ENCODE results near the gene WASF2. TPM values are rescaled to one million over a fixed set of nuclear protein-coding genes. Genes with fewer than 3 reads are reported as not detected.
A peak's percentile ranks its signal among the peaks of the same experiment; 100 is the strongest.
"Not testable (repeated sequence)": the region's sequence is repeated elsewhere in the genome, so short reads cannot be mapped to it uniquely, and the experiment has no call there.

The WASF2 gene
- total and polyA plus RNA-seq, 11 donors, result 14.2 to 103 (median 47.9) TPM

DNA sequence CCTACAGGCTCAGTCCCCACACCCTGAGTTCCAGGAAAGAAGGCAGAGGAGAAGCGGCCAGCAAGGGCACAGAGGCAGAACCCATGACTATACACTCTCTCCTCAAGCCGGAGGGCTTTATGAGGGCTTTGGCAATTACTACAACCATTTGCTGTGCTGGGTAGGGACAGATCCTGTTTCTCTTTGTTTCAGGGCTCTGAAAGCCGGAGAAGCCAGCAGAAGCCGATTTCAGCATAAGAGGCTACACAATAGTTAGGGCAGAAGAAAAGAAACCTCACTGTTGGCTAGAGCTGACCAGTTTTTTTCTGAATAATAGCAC is 83.6 kb downstream of the WASF2 start:
- Histone ChIP-seq H3K4me3 (no peak overlapping the region), H3K36me3 (peaks cover 0 to 54% (median 48%) of the 10 kb centered on the region in 9 donors), H3K27ac (peak overlapping the region; percentile 76 to 87 (median 85)), H3K27me3 (no peaks in the 10 kb centered on the region), H3K9me3 (no peaks in the 10 kb centered on the region), H3K4me1 (peaks cover 25 to 62% (median 57%) of the 10 kb centered on the region in 12 donors)
- no peak for TF ChIP-seq CTCF (IDR thresholded peaks at IDR 0.05)
- no peak for DNase-seq
- intact Hi-C loops (cut with DNase I), result loop anchor here in 4 of 10 donors (5.0 to 10.0 kb wide), 4 partner anchors 118 to 258 kb away; partner anchors contain the start of gene AHDC1 (in 1 of the 4)
- ATAC-seq, result peak in 1 of 4 donors; percentile 3
- WGBS, 4 donors, result 43 to 65% (median 52%) methylated on average over 4 of the region's 4 CpGs

DNA sequence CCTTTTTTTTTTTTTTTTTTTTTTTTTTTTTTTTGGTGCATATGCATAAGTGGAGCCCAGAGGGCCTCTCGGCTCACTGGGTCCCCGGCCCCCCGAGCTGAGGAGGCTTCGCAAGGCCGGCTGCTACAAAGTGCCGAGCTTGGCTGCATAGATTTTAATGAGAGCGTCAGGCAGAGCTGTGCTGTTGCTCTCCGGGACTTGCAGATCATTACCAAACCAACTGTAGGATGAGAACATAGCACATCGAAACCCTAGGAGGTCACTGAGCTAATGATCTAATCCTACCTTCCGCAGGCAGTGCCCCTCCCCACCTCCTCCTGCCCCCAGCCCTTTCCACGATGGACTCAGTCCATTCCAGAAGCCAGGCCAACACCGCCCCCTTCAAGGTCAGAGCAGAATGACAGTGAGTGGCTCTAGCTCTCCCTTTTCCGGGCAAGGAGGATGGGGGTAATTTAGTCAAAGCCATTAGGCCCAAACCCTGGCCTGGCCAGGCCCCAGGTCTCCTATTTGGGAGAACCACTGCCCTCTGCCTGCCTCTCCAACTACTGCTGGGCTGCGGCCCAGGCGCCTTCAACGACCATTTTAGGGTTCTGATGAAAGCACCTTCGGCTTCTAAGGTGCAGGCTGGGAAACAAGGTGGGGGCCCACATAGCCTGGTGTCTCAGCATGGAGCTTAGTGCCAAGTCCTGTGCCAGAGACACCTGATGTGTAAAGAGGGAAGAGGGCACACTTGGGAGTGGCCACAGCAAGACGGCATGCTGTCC is 84.2 kb downstream of the WASF2 start:
- not testable (repeated sequence) for DNase-seq, H3K27me3 ChIP-seq, H3K4me3 ChIP-seq, H3K9me3 ChIP-seq
- peak in 6 of 12 donors; percentile 23 to 38 (median 26) for TF ChIP-seq CTCF (IDR thresholded peaks at IDR 0.05)
- Histone ChIP-seq H3K36me3 (peaks cover 0 to 49% (median 43%) of the 10 kb centered on the region in 9 donors), H3K4me1 (peaks cover 27 to 67% (median 60%) of the 10 kb centered on the region in 12 donors), H3K27ac (peak overlapping the region; percentile 76 to 87 (median 85))
- ATAC-seq, result peak in 3 of 4 donors; percentile 5 to 19 (median 14)
- WGBS, 4 donors, result 50 to 69% (median 54%) methylated on average over 9 to 17 of the region's 18 CpGs
- intact Hi-C loops (cut with DNase I), result loop anchor here in 4 of 10 donors (2.0 to 10.0 kb wide), 5 partner anchors 119 to 259 kb away; partner anchors contain the start of gene AHDC1 (in 2 of the 4)

DNA sequence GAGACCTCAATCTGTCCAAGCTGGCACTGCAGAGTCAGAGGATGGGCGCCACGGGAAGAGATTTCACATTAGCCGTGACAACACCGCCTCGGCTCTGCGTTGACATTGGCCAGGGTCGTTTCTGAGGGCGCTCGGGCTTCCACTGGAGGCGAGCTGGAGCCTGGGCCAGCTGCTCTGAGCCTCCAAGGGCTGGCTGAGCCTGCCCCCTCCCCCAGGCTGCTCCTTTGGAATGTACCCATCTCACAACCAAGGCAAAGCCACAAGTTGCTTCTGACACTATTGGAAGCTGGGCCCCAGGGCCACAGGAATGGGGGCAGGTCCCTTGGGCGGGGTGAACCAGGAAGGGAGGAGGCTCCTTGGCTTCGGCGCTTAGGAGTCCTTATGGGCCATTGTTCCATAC is 84.9 kb downstream of the WASF2 start:
- 24 to 39% (median 34%) methylated on average over 3 to 13 of the region's 13 CpGs for WGBS, 4 donors
- peaks cover 27 to 74% (median 64%) of the 10 kb centered on the region in 12 donors for H3K4me1 ChIP-seq
- H3K9me3 ChIP-seq, result no peaks in the 10 kb centered on the region
- H3K36me3 ChIP-seq, result peaks cover 0 to 42% (median 36%) of the 10 kb centered on the region in 9 donors
- peak; percentile 67 to 81 (median 75) for DNase-seq
- no peaks in the 10 kb centered on the region for H3K27me3 ChIP-seq
- TF ChIP-seq CTCF (IDR thresholded peaks at IDR 0.05) (peak in 1 of 12 donors; percentile 10), POLR2A (IDR thresholded peaks at IDR 0.05) (no peak)
- H3K4me3 ChIP-seq, result no peak overlapping the region
- intact Hi-C loops (cut with DNase I), result loop anchor here in 4 of 10 donors (2.0 to 10.0 kb wide), 5 partner anchors 120 to 260 kb away; partner anchors contain the start of gene AHDC1 (in 2 of the 4)
- peak overlapping the region; percentile 76 to 87 (median 85) for H3K27ac ChIP-seq
- ATAC-seq, result peak; percentile 3 to 52 (median 26)

GRCh38 chr1:27403931-27404330 is 86.0 kb downstream of the WASF2 start:
- H3K4me1 ChIP-seq, result peaks cover 27 to 85% (median 74%) of the 10 kb centered on the region in 12 donors
- H3K27ac ChIP-seq, result peak overlapping the region; percentile 76 to 87 (median 85)
- peak in 1 of 4 donors; percentile 3 for ATAC-seq
- peaks cover 0 to 30% (median 24%) of the 10 kb centered on the region in 9 donors for H3K36me3 ChIP-seq
- intact Hi-C loops (cut with DNase I), result loop anchor here in 9 of 10 donors (2.0 to 10.0 kb wide), 7 partner anchors 121 to 261 kb away; partner anchors contain the start of gene AHDC1 (in 6 of the 9)
- H3K27me3 ChIP-seq, result no peaks in the 10 kb centered on the region
- no peak for TF ChIP-seq CTCF (IDR thresholded peaks at IDR 0.05)
- no peak for TF ChIP-seq POLR2A (IDR thresholded peaks at IDR 0.05)
- no peaks in the 10 kb centered on the region for H3K9me3 ChIP-seq
- H3K4me3 ChIP-seq, result no peak overlapping the region
- no peak for DNase-seq
